ENCODE data around the gene ISYNA1. TPM values are rescaled to one million over a fixed set of nuclear protein-coding genes. Genes with fewer than 3 reads are reported as not detected.

The ISYNA1 gene
- total and polyA plus RNA-seq, 2 of the 4 experiments (the other 2 are of a cell fraction): 3.4 to 24.7 TPM

DNA sequence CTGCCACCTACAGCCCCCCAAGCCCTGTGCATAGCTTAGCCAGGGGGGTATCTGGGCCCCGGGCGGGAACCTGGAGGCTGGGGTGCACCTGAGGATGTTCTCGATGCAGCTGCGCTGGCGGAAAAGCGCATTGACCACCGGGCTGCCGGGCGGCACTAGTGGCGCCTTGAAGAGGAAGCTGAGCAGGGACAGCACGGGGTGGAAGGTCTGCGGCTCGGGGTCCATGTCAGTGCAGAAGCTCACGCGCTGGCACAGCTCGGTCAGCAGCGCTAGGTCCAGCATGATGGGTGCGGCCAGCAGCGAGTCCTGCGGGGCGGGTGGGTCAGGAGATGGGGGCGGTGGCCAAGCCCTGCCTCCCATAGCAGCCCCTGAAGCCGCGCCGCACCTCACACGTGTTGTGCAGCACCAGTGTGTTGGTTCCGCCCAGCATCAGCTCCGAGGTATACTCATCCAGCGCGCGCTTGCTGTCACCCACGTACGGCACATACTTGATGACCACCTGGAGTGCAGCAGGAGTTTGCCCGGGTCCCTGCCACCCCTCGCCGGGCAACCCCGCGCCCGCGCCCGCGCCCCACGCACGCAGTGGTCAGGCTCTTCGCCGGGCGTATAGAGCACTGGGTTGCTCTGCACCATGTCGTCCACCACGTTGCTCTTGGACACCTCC lies 2.6 kb downstream of the ISYNA1 start:
- H3K4ac ChIP-seq (ENCODE audit: low read depth, low read length): no peak overlapping the region
- no peaks in the 10 kb centered on the region for H3K9me3 ChIP-seq (ENCODE audit: control insufficient read depth, insufficient read depth, low read length)
- WGBS, 2 experiments (ENCODE audit: extremely low coverage in 2 of 2, insufficient read length in 1 of 2): 98% methylated on average over 46 of the region's 49 CpGs; no CpG with 5 or more reads in 1 of the 2 experiments
- intact Hi-C loops (cut with micrococcal nuclease) (no loop called here), dilution Hi-C loops (cut with HindIII; ENCODE audit: low sequenced_read_pairs, unreplicated experiment) (no loop called here), in situ Hi-C loops (cut with MboI; ENCODE audit: low sequenced_read_pairs) (no loop called here)
- no peak overlapping the region for H3K27ac ChIP-seq (ENCODE audit: insufficient read depth, low read length)
- TF ChIP-seq NFE2L2 (IDR thresholded peaks at IDR 0.05; ENCODE audit: low read depth, low read length) (no peak), SMC3 (IDR thresholded peaks at IDR 0.05; ENCODE audit: low read depth, low read length) (no peak), RFX5 (IDR thresholded peaks at IDR 0.05; ENCODE audit: low read depth, low read length) (no peak), CEBPB (IDR thresholded peaks at IDR 0.05; ENCODE audit: low read depth, low read length) (no peak), POLR2A (IDR thresholded peaks at IDR 0.05; ENCODE audit: low read depth, low read length) (no peak), FOS (IDR thresholded peaks at IDR 0.05; ENCODE audit: low read depth, low read length) (no peak), BHLHE40 (IDR thresholded peaks at IDR 0.05; ENCODE audit: low read depth, low read length) (no peak)
- TF ChIP-seq, protein P1, sequence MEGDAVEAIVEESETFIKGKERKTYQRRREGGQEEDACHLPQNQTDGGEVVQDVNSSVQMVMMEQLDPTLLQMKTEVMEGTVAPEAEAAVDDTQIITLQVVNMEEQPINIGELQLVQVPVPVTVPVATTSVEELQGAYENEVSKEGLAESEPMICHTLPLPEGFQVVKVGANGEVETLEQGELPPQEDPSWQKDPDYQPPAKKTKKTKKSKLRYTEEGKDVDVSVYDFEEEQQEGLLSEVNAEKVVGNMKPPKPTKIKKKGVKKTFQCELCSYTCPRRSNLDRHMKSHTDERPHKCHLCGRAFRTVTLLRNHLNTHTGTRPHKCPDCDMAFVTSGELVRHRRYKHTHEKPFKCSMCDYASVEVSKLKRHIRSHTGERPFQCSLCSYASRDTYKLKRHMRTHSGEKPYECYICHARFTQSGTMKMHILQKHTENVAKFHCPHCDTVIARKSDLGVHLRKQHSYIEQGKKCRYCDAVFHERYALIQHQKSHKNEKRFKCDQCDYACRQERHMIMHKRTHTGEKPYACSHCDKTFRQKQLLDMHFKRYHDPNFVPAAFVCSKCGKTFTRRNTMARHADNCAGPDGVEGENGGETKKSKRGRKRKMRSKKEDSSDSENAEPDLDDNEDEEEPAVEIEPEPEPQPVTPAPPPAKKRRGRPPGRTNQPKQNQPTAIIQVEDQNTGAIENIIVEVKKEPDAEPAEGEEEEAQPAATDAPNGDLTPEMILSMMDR (conservative IDR thresholded peaks at IDR 0.05; ENCODE audit: low read depth, low read length): no peak
- no peak overlapping the region for H3K9ac ChIP-seq (ENCODE audit: low read depth, low read length)
- peak overlapping the region; percentile 32 for H2AFZ ChIP-seq (replicated peaks; ENCODE audit: low read length, poor library complexity)
- H3K4me2 ChIP-seq (ENCODE audit: low read depth, low read length): no peak overlapping the region
- DNase-seq: no peak
- peaks cover 3% of the 10 kb centered on the region; the same call in 1 of the 2 replicates for H3K9me1 ChIP-seq (ENCODE audit: insufficient read depth, low read length)
- H3K18ac ChIP-seq (ENCODE audit: low read depth, low read length): no peak overlapping the region
- no peak overlapping the region for H2BK5ac ChIP-seq (ENCODE audit: low read depth, low read length, poor library complexity, severe bottlenecking)
- no peak overlapping the region for H4K8ac ChIP-seq (ENCODE audit: low read depth in 2 of 2, low read length in 2 of 2)
- H3K27me3 ChIP-seq (ENCODE audit: control insufficient read depth, insufficient read depth, low read length): no peaks in the 10 kb centered on the region
- no peak overlapping the region for H4K91ac ChIP-seq (ENCODE audit: insufficient read depth, low read depth, low read length)
- POLR2A ChIA-PET (ENCODE audit: unreplicated experiment): no interaction called here
- no peak for ATAC-seq (ENCODE audit: low read depth)
- H2BK120ac ChIP-seq (ENCODE audit: low read depth, low read length): no peak overlapping the region
- peaks cover 34% of the 10 kb centered on the region for H4K20me1 ChIP-seq (ENCODE audit: insufficient read depth, low read length)
- no peak overlapping the region for H3K14ac ChIP-seq (replicated peaks; ENCODE audit: low read depth, low read length)
- peaks cover 23% of the 10 kb centered on the region; the same call in 1 of the 2 replicates for H3K4me1 ChIP-seq (ENCODE audit: control insufficient read depth, insufficient read depth, low read length)
- CTCF ChIA-PET: no interaction called here
- H2AK5ac ChIP-seq (ENCODE audit: low read depth, low read length): no peak overlapping the region
- peak overlapping the region; percentile 55 for H2AK9ac ChIP-seq (replicated peaks; ENCODE audit: low read depth, low read length, poor library complexity)
- peaks cover 2 to 19% of the 10 kb centered on the region in 2 experiments; a peak in 2 of 4 replicates for H3K79me1 ChIP-seq (ENCODE audit: low read depth in 1 of 2, low read length in 2 of 2)
- no peak overlapping the region for H4K5ac ChIP-seq (ENCODE audit: low read depth, low read length)
- no TSS peak for BruUV-seq (replicated peaks)
- peaks cover 13% of the 10 kb centered on the region; the same call in 1 of the 2 replicates for H3K36me3 ChIP-seq (ENCODE audit: control insufficient read depth, insufficient read depth, low read length)
- no peak overlapping the region for H2BK20ac ChIP-seq (ENCODE audit: low read depth, low read length)
- H3K56ac ChIP-seq (ENCODE audit: extremely low read depth, insufficient read depth, low read length): no peak overlapping the region
- no peak overlapping the region for H3K23ac ChIP-seq (ENCODE audit: low read depth, low read length)
- H2BK15ac ChIP-seq (ENCODE audit: low read depth, low read length): no peak overlapping the region
- H3K4me3 ChIP-seq (ENCODE audit: insufficient read depth, low read depth, low read length): no peak overlapping the region
